GM21723 (cell line): ENCODE data around the gene SH2D3A.

Experiments used
- ATAC-seq: cut with Tn5 transposase; IDR thresholded peaks from one replicate; pipeline ENCODE4 v1.9.1; 2021; ENCODE audit warnings: mild to moderate bottlenecking, moderate library complexity; ENCODE audit not compliant: unreplicated experiment

SH2D3A gene

DNA sequence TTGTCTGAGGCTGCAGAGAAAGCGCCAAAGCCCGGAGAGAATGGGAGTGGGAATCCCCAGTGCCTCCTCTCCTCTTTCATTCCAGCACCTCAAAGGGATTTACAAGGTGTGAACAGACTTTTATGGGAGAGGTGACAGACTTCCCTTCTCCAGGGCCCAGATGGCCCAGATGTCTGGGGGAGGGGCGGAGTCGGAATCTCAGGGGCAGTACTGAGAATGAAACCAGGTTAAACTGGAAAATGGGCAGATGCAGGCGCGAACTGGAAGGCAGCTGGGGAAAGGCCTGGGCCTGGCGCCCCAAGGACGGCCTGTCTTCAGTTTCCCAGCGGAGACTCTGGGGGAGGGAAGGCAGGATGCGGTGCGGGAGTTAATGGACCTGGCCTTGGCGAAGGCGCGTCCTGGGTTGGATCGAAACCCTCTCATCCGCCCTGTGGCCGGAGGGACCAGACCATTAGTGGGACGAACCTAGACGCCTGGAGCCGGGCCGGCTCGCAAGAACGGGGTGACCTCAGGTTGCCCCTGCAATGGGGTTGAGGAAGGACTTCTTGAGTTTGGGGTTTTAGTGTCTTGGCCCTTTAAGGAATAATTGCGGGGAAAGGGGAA, 28.3 kb downstream of the SH2D3A start:
- ATAC-seq: no peak

DNA sequence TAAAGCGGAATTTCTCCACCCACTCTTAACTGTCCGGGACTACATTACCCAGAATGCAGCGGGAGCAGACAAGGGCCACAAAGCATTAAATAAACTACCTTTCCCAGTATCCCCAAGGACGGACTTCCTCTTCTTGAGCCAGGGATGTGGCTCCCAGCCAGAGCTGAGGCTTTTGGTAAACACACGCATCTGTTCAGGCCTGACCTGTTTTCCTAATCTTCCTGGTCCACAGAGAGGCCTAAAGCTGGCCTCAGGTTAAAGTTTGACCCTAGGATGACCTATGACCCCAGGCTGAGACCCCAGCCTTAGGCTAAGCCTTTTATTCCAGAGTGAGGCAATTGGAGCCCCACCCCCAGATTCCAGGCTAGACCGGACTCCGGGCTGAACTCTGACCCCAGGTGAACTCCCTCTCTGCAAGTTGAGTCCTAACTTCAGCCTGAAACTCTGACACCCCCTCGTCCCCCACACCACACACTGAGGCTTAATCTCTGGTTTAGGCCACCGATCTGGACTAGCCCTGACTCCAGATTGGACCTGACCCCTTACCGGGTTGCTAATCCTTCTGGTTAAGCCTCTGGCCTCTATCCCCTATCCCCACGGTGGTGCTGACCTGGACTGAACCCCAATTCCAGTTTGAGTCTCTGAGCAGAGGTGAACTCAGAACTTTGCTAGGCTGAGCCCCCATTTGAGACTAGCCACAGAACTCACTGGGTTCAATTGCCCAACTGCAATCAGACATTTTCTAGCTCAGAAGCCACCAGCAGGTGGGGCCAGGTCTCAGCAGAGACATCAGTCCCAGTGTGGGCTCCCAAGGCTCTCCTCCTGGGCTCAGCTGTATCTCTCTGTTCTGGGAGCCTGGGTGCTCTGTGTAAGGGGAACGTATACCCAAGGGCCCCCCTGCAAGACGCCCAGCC, 29.1 kb downstream of the SH2D3A start:
- peak; percentile 2 for ATAC-seq

DNA sequence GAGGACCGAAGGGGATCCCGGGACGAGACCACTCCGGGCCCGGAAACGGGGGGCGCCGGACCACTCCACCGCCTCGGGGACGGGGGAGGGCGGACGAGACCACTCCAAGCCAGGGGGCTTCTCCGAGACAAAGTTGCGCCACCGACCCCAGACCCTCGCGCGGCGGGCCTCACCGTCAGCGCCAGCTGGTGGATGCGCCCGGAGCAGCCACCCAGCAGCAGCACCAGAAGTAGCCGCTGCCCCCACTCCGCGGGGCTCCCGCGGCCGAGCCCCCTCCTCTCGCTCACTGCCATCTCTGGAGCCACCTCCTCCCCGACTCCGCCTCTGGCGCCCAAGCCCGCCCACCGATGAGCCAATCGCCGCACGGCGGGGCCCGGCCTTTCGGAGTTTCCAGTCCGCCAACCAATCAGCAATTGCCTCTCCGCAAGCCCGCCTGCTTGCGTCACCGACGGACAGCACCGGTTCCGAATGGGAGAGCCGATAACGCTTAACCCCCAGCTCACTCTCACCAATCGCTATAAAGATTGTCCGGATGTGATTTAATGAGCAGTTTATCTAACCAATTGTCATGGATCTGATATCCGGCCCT, 29.9 kb downstream of the SH2D3A start, which contains the start of gene GPR108:
GPR108 (minus strand) TSS at position 297 of the 589 bp plus-strand sequence; CDS start at position 293, 4 bp downstream.
- ATAC-seq: peak; percentile 54

DNA sequence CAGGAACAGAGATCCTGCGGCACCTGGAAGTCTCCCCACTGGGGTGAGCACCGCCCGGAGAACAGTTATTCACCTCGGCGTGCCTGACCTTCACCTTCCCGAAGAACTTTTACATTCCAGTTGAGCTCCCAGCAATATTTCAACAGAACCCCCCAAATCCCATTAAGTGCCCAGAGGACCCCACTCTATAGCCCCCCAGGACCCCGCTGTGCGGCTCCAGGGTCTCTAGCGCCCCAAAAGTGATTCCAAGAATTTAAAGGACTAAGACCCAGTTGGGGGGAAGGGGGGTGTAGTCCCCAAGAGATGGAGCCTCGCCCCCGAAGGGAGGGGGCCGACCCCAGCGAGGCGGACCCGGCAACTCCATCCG, 30.3 kb downstream of the SH2D3A start:
- no peak for ATAC-seq

DNA sequence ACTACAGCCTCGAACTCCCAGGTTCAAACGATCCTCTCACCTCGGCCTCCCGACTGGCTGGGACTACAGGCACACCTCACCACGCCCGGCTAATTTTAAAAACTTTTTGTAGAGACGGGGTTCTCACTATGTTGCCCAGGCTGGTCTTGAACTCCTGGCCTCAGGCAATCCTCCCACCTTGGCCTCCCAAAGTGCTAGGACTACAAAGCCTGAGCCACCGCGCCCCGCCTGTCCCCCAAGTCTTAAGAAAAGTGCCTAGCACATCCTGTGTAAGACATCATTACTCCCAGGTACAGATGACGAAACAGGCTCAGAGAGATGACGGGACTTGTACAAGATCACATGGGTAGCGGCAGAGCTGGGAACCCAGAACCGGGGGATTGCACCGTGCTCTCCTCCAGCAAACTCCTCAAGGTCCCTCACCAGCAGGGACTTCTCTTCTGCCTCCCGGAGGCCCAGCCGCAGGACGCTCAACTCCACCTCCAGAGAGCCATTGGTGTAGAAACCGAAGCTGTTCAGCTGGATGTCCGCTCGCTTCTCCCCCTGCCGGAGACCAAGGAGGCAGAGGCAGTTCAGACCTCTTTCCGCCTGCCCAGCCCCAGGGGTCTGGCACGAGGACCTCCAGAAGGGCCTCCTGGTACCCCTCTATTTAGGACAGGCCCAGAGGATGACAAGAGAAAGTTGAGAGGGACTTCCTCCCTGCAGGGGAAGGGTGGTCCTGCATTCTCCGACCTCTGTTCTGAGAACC, 30.9 kb downstream of the SH2D3A start:
- peak; percentile 15 for ATAC-seq

DNA sequence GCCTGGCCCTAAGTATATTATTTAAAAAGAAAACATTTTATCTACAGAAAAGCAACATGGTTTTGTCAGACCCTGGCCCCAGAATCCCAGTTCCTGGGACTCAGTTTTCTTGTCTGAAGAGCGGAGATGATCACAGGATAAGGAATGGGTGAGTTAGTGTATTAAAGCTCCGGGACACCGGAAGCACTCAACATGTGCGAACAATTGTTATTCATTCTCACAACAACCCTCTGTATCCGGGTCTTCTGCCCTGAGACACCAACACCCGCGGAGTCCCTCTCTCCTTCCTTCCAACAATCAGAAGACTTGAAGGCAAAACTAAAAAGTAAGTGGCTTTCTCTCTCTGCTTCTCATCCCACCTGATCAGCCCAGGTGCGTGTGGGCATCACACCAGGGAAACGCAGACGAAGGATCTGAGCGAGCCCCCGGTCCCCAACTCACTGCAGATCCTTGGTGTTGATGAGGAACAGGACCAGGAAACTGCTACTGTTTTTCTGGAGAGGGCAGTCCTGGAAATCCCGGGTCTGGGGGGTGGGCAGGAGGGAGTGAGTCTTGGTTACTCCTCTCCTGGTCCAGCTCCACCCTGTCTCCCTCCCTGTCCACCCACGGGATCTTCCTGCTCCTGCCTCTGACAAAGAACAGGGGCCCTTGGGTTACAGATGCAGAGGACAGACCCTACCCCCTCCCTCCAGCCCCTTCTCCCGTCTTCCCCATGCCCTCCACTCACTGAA, 31.9 kb downstream of the SH2D3A start:
- no peak for ATAC-seq

DNA sequence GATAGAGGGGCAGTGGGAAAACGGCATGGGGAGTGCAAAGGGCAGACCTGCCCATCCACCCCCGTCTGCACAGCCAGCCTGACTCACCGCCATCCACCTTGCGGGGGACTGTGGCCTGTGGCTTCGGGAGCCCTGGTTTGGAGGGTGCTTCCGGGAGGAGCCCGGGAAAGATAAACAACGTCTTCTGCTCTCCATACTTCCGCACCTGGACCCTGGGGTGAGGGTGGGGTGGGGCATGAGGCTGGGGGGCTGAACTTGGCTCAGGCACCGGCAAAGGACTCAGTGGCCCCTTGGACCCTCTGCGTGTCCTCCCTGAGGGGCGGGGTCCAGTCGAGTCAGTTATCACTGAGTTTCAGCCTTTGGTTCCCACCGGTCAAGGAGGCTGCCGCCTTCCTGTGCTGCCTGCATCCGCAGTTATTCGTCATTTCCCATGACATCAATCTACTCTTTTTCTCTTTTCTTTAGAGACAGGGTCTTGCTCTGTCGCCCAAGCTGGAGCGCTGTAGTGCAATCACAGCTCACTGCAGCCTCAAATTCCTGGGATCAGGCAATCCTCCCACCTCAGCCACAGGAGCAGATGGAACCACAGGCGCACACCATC, 33.0 kb downstream of the SH2D3A start:
- ATAC-seq: no peak

DNA sequence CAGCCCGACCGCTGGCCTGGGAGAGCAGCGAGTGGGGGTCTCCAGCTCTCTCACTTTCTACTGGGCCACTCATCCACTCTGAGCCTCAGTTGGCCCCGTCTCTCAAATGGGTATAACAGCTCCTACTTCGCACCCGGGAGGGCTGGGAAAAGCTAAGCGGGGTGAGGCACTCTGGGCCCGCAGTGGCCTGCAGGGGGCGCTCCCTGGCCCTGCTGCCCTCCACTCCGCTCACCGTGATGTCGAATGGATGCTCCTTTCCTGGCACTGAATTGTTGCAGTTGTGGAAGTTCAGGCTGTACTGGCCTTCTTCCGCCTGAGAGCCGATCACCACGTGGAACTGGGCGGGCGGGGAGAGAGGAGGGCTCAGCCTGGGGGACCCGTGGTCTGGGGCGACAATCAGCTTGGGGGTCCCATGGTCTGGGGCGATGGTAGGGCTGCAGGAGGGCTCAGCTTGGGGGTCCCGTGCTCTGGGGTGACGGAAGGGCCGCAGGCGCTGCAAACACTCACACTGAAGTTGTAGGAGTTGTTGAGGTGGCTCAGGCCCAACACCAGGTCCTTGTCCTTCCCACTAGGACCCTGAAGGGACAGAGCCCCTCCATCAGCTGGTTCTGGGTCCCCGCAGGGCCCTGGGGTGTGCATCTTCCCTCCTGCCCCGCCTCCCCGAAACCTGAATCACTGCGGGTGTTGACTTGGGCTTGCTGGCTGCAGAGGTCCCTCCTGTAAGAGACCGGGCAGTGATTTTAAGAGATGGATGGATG, 33.7 kb downstream of the SH2D3A start:
- ATAC-seq: no peak

DNA sequence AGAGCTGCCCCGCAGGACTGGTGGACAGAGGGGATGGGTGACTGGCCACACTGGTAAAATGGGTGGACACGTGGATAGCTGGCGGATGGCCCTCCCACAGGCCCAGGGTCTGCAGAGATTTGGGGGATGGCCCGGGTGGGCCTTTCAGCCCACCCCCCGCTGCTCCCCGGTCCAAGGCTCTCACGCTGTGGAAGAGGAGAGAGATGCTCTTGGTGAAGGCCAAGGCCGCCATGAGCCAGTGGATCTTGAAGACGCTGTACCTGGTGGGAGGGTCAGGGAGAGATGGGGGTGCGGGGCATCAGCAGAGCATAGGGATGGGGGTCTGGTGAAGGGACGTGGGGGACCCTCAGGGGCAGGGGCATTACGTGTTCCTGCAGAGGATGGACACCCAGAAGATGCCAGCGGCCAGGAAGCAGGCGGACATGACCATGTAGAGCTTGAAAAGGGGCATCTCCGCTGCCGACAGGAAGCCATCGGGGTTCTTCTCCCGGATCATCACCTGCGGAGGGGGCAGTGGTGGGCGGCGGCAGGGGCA, 34.4 kb downstream of the SH2D3A start:
- ATAC-seq: no peak

DNA sequence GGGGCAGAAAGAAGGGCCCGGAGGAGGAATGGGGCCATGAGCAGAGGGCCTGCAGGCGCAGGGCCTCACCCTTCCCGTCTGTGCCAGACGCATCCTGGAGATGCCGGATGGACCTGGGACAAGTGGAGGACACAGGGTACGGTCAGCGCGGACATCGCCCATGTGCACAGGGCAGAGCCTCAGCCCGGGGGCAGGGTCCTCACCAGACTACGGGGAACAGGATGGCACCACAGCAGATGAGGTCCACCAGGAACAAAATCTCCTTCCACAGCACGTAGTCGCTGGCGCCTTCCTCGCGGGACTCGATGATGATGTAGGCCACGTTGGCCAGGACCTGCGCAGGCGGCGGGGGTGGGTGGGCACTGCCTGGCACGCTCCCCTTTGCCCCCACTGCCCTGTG, 35.4 kb downstream of the SH2D3A start:
- ATAC-seq: no peak

DNA sequence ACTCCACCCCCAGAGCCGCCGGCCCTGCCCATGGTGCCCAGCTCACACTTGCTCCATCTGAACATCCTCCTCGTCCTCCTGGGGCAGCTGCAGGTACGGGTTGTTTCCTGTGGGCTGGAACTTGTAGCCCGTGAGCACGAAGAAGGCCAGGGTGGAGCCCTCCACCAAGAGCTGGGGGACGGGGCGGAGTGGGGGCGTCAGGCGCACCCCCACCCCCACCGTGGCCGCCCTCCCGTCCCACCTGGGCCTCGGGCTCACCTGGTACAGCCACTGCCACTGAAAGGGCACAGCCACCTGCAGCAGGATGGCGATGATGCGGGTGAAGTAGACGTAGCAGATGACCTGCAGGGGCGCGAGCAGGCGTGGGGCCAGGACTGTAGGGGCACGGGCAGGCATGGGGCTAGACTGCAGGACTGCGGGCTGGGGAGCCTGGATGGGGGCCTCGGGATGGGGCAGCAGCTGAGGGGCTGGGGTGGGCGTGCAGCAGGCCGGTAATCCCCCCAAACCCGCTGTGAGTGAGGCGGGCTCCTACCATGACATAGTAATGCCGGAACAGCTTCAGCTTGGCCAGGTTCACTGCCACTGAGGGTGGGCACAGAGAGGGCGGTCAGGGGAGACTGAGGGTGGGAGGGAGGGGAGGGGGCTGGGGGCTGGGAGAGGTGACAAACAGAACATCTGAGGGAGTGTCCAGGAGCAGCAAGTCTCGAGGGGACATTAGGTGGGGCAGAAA, 36.1 kb downstream of the SH2D3A start:
- no peak for ATAC-seq

DNA sequence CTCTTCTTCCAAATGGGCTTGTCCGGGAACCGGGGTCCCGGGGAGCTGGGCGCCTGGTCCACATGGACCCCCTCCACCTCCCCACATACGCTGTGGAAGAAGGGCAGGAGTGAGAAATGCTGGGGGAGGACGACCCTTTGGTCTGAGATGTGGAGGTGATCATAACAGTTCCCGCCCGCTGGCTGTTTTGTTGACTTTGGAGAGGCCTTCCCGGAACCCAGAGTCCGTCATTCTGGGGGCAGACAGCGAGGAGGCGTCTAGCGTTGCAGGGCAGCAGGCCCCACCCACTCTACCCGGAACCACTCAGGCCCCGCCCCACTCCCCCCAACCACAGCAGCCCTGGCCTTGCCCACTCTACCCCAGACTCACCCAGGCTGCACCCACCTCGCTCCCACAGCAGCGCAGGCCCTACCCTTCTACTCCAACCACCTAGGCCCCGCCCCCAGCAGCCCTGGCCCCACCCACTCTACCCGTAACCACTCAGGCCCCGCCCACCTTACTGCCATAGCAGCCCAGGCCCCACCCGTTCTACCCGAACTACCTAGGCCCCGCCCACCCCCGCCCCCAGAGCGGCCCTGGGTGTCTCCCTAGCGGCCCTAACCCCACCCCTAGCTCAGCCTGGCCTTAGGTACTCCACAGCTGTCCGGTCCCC, 37.0 kb downstream of the SH2D3A start:
- ATAC-seq: no peak

DNA sequence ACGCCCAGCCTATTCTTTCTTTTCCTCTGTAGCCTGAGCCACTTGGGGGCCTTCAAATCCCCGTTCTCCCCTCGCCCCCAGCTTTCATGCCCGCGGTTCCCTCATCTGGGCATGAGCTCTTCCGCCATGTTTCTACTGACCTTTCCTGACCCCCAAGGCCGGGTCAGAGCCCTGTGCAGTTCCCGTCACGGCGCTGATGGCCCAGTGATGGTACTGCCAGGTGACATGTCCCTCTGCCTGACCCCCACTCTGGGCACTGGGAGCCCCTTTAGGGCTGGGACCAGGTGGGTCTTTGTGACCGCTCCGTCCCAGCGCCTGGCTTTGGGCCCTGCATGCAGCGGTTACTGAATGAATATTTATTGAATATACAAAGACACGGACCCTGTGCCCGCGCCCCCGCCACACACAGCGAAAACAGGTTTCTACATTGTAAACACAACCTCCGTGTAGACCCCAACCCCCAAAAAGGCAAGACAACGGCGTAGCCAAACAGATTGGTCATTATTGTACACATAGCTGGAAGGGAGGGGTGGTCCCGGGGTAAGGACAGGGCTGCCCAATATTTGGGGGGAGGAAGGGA, 37.6 kb downstream of the SH2D3A start:
- ATAC-seq: no peak

DNA sequence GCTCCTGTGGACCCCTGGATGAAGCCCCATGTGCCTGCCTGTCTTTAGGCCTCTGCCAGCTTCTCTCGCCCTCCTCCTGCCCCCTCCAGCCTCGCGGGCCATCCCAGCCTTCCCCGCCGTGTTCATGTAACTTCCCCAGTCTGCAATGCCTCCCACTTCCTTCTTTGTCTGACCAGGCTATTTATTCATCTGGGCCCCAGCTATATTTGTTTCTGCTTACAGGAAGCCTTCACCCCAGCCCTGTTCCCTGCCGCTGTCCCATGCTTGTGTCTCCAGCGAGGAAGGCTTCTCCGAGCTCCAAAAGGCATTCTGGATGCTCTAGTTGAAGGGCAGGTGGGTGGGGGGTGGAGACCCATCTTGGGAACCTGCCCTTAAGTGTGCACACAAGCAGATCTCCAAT, 38.9 kb downstream of the SH2D3A start:
- ATAC-seq: no peak

DNA sequence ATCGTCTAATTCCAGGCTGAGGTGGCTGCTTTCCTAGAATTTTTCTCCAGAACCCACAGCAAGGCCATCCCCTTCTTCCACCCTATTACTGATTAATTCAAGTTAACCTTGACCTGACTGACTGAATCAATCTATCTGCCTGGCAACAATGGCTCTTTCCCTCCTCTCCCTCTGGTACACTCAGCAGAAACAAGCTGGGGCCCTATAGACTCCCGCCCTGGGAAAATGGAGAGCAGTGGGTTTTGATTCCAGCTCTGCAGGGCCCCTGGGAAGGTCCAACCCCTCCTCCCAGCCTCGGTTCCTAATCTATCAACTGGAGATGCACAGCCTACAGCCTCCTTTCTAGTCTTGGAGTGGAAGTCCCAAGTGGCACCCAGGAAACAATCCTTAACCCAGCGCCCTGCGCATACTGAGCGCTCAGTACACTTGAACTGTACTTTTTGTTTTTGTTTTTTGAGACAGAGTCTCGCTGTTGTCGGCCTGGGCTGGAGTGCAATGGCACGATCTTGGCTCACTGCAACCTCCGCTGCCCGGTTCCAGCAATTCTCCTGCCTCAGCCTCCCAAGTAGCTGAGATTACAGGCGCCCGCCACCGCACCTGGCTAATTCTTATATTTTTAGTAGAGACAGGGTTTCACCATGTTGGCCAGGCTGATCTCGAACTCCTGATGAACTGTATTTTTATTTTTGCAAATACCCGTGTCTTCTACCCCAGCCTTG, 41.6 kb downstream of the SH2D3A start:
- ATAC-seq: no peak

DNA sequence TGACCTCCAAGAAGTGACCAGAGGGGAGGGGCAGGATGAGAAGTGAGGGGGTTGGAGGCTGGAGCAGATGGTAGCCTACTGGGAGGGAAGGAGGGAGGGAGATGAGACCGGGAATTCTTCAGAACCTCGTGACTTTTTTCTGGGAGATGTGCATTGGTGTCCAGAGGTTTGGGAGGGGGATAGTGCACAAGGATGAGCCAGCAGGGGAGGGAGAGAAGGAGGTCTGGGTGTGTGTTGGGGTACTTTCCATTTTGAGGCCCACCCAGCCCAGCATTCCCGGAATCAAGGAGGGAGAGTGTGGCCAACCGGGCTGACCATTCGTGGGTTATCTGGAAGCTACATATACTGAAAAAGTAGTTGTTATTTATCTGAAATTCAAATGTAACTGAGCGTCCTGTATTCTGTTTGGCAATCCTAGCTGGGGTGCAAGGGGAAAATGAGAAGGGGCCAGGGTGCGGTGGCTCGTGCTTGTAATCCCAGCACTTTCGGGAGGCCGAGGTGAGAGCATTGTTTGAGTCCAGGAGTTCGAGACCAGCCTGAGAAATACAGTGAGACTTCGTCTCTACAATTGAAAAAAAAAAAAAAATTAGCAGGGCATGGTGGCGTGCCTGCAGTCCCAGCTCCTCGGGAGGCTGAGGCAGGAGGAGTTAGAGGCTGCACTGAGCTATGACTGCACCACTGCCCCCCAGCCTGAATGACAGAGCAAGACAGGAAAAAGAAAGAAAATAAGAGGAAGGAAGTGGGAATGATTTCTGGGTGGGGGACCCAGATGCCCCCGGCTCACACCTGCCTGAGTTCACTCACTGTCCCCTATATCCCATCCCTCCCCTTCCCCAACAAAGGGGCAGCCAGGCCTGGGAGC, 42.4 kb downstream of the SH2D3A start:
- ATAC-seq: no peak
